H9 (cell line): Measurements from ENCODE around the gene ATP5PO. TPM values are rescaled to one million over a fixed set of nuclear protein-coding genes. Genes with fewer than 3 reads are reported as not detected.

Experiments used
- DNase-seq: peaks from one replicate; pipeline ENCODE4 v3.0.0-alpha.2; 2017
- H2AFZ ChIP-seq: one replicate; pipeline ENCODE4 v1.6.1; 2013; ENCODE audit warnings: mild to moderate bottlenecking, low read length, control low read depth, moderate library complexity
- H2AK5ac ChIP-seq: 2 replicates; pipeline ENCODE4 v1.6.1; 2013; ENCODE audit warnings: low read length, control low read depth, mixed read lengths; ENCODE audit not compliant: insufficient read length
- H2BK120ac ChIP-seq: one replicate; pipeline ENCODE4 v1.6.1; 2013; ENCODE audit warnings: low read depth, mild to moderate bottlenecking, low read length, control low read depth, inconsistent platforms; ENCODE audit not compliant: poor library complexity, severe bottlenecking
- H2BK12ac ChIP-seq: 2 replicates; pipeline ENCODE4 v1.6.1; 2013; ENCODE audit warnings: low read length, control low read depth, mixed read lengths, low read depth; ENCODE audit not compliant: insufficient read length
- H2BK15ac ChIP-seq: 2 replicates; pipeline ENCODE4 v1.6.1; 2013; ENCODE audit warnings: low read depth, low read length, control low read depth
- H2BK20ac ChIP-seq: one replicate; pipeline ENCODE4 v1.6.1; 2013; ENCODE audit warnings: low read depth, mild to moderate bottlenecking, low read length, control low read depth, inconsistent platforms; ENCODE audit not compliant: poor library complexity, severe bottlenecking
- H2BK5ac ChIP-seq: 2 replicates; pipeline ENCODE4 v1.6.1; 2013; ENCODE audit warnings: low read length, control low read depth, mixed read lengths; ENCODE audit not compliant: insufficient read length
- H3K14ac ChIP-seq: 2 replicates; pipeline ENCODE4 v1.6.1; 2013; ENCODE audit warnings: low read length, control low read depth; ENCODE audit not compliant: insufficient read depth
- H3K18ac ChIP-seq: 2 replicates; pipeline ENCODE4 v1.6.1; 2013; ENCODE audit warnings: low read depth, mild to moderate bottlenecking, mixed read lengths, low read length, control low read depth; ENCODE audit not compliant: insufficient read length
- H3K23ac ChIP-seq: 2 replicates; pipeline ENCODE4 v1.6.1; 2013; ENCODE audit warnings: low read length, control low read depth, mixed read lengths, low read depth; ENCODE audit not compliant: insufficient read length
- H3K23me2 ChIP-seq: 2 replicates; pipeline ENCODE4 v1.6.1; 2013; ENCODE audit warnings: low read depth, mild to moderate bottlenecking, mixed read lengths, low read length, control low read depth; ENCODE audit not compliant: insufficient read length, poor library complexity, severe bottlenecking
- H3K27ac ChIP-seq: 2 replicates; pipeline ENCODE4 v1.5.1; 2013; ENCODE audit warnings: low read length, control low read depth, mixed read lengths, low read depth; ENCODE audit not compliant: insufficient read length
- H3K27me3 ChIP-seq: 2 replicates; pipeline ENCODE4 v1.6.1; 2013; ENCODE audit warnings: low read length, control low read depth, inconsistent platforms; ENCODE audit not compliant: insufficient read depth
- H3K4ac ChIP-seq: 2 replicates; pipeline ENCODE4 v1.6.1; 2013; ENCODE audit warnings: low read depth, mild to moderate bottlenecking, control low read depth, inconsistent platforms, low read length, moderate library complexity
- H3K4me1 ChIP-seq: 2 replicates; pipeline ENCODE4 v1.6.1; 2013; ENCODE audit warnings: low read length, control low read depth, inconsistent platforms; ENCODE audit not compliant: insufficient read depth
- H3K4me2 ChIP-seq: 2 replicates; pipeline ENCODE4 v1.6.1; 2013; ENCODE audit warnings: low read length, control low read depth, mixed read lengths; ENCODE audit not compliant: insufficient read length, insufficient read depth
- H3K56ac ChIP-seq: 2 replicates; pipeline ENCODE4 v1.6.1; 2013; ENCODE audit warnings: low read depth, mild to moderate bottlenecking, mixed read lengths, low read length, control low read depth; ENCODE audit not compliant: insufficient read length
- H3K79me1 ChIP-seq: 2 replicates; pipeline ENCODE4 v1.6.1; 2013; ENCODE audit warnings: low read depth, mild to moderate bottlenecking, moderate library complexity, low read length, control low read depth, inconsistent platforms; ENCODE audit not compliant: insufficient read depth, poor library complexity, severe bottlenecking
- H3K79me2 ChIP-seq: 2 replicates; pipeline ENCODE4 v1.6.1; 2013; ENCODE audit warnings: low read length, control low read depth, inconsistent platforms; ENCODE audit not compliant: insufficient read depth
- H3K9ac ChIP-seq: 2 replicates; pipeline ENCODE4 v1.6.1; 2013; ENCODE audit warnings: low read length, control low read depth, mixed read lengths; ENCODE audit not compliant: insufficient read length; ENCODE audit errors: extremely low read depth
- H3K9me3 ChIP-seq: one replicate; pipeline ENCODE4 v1.6.1; 2013; ENCODE audit warnings: low read depth, low read length, inconsistent platforms; ENCODE audit not compliant: control insufficient read depth
- H3T11ph ChIP-seq: one replicate; pipeline ENCODE4 v1.6.1; 2013; ENCODE audit warnings: mild to moderate bottlenecking, low read length, control low read depth, inconsistent platforms
- H4K20me1 ChIP-seq: one replicate; pipeline ENCODE4 v1.6.1; 2013; ENCODE audit not compliant: control insufficient read depth, insufficient read length, insufficient read depth
- H4K5ac ChIP-seq: 2 replicates; pipeline ENCODE4 v1.6.1; 2013; ENCODE audit warnings: low read depth, mild to moderate bottlenecking, mixed read lengths, low read length, control low read depth; ENCODE audit not compliant: insufficient read length
- H4K8ac ChIP-seq: replicated peaks from 2 replicates; pipeline ENCODE4 v1.6.1; 2013; ENCODE audit warnings: low read length, control low read depth, mixed read lengths, low read depth; ENCODE audit not compliant: insufficient read length
- H4K91ac ChIP-seq: 2 replicates; pipeline ENCODE4 v1.6.1; 2013; ENCODE audit warnings: low read depth, mild to moderate bottlenecking, moderate library complexity, mixed read lengths, low read length, control low read depth; ENCODE audit not compliant: insufficient read length
- H3K27ac Mint-ChIP-seq, 3 experiments: 2 replicates in 2 of 3; 3 replicates in 1 of 3; pipeline ENCODE4 v1.8.0; 2020 to 2021; ENCODE audit warnings: mixed read lengths in 3 of 3, mild to moderate bottlenecking in 1 of 3, moderate library complexity in 1 of 3
- H3K27me3 Mint-ChIP-seq: 2 replicates; pipeline ENCODE4 v1.8.0; 2021; ENCODE audit warnings: low read depth, mild to moderate bottlenecking, moderate library complexity, mixed read lengths
- H3K36me3 Mint-ChIP-seq, 3 experiments: 2 replicates in 2 of 3; 3 replicates in 1 of 3; pipeline ENCODE4 v1.8.0; 2020 to 2021; ENCODE audit warnings: low read depth in 3 of 3, mixed read lengths in 3 of 3; ENCODE audit not compliant: insufficient read depth in 1 of 3
- H3K4me1 Mint-ChIP-seq, 2 experiments: 2 replicates each; pipeline ENCODE4 v1.8.0; 2020; ENCODE audit warnings: mixed read lengths in 2 of 2
- H3K4me3 Mint-ChIP-seq, 2 experiments: 2 replicates in 1 of 2; 3 replicates in 1 of 2; pipeline ENCODE4 v1.8.0; 2020 to 2021; ENCODE audit warnings: mild to moderate bottlenecking in 2 of 2, mixed read lengths in 2 of 2, moderate library complexity in 1 of 2
- H3K9me3 Mint-ChIP-seq, 2 experiments: 2 replicates in 1 of 2; 3 replicates in 1 of 2; pipeline ENCODE4 v1.8.0; 2020; ENCODE audit warnings: mild to moderate bottlenecking in 2 of 2, mixed read lengths in 2 of 2, moderate library complexity in 1 of 2
- CTCF ChIP-seq: fragments of 200-600 bp; sonication (generic); conservative IDR thresholded peaks from 3 replicates; pipeline ENCODE4 v1.8.0; 2021; ENCODE audit warnings: antibody characterized with exemption, mild to moderate bottlenecking
- WGBS: extraction: QIAGEN DNeasy Blood & Tissue Kit; methylation state at CpG from one replicate; pipeline ENCODE4 v1.1.7; 2013; ENCODE audit warnings: missing lambda C conversion rate, low lambda C conversion rate, mixed read lengths; ENCODE audit not compliant: insufficient read length; ENCODE audit errors: extremely low coverage; 5-methylcytosine and 5-hydroxymethylcytosine counted together
- total RNA-seq: library from RNA; stranded (reverse); gene quantifications from 2 replicates; pipeline ENCODE4 v1.2.1, GENCODE V29; 2021

The ATP5PO gene
- total RNA-seq, 1 experiment from 2014 or later = 275 TPM

- H2BK5ac ChIP-seq = no peak overlapping the region
- H3K9me3 ChIP-seq = no peaks in the 10 kb centered on the region
- no peak overlapping the region for H3K27ac ChIP-seq
- H3K4me2 ChIP-seq = no peak overlapping the region
- H3K56ac ChIP-seq = no peak overlapping the region
- Mint-ChIP-seq H3K4me3 (peak overlapping the region in 1 of 2 experiments; percentile 19; a peak in 1 of 5 replicates), H3K36me3 (peaks cover 4 to 23% (median 14%) of the 10 kb centered on the region in 3 experiments; a peak in 6 of 7 replicates), H3K4me1 (peaks cover 34 to 42% of the 10 kb centered on the region in 2 experiments), H3K9me3 (peaks cover 4 to 11% of the 10 kb centered on the region in 2 experiments; a peak in 4 of 5 replicates), H3K27me3 (peaks cover 2% of the 10 kb centered on the region), H3K27ac (no peak overlapping the region)
- H3K4me1 ChIP-seq = peaks cover 15% of the 10 kb centered on the region; the same call in 1 of the 2 replicates
- H2BK15ac ChIP-seq = no peak overlapping the region
- H3K79me2 ChIP-seq = no peaks in the 10 kb centered on the region
- no peak overlapping the region for H3T11ph ChIP-seq
- H3K18ac ChIP-seq = no peak overlapping the region
- no peak overlapping the region for H4K8ac ChIP-seq
- no peak overlapping the region for H3K4ac ChIP-seq
- H3K27me3 ChIP-seq = no peaks in the 10 kb centered on the region
- no peak overlapping the region for H3K14ac ChIP-seq
- H3K9ac ChIP-seq = no peak overlapping the region
- no peak overlapping the region for H2BK120ac ChIP-seq
- no peak overlapping the region for H4K91ac ChIP-seq
- H3K79me1 ChIP-seq = no peaks in the 10 kb centered on the region
- no peak for DNase-seq
- TF ChIP-seq CTCF = no peak
- H2BK12ac ChIP-seq = no peak overlapping the region
- H2AK5ac ChIP-seq = no peak overlapping the region
- H3K23ac ChIP-seq = no peak overlapping the region
- no CpG with 5 or more reads among the region's 1 CpG for WGBS
- no peaks in the 10 kb centered on the region for H3K23me2 ChIP-seq
- H2BK20ac ChIP-seq = no peak overlapping the region
- no peak overlapping the region for H4K5ac ChIP-seq
- no peak overlapping the region for H2AFZ ChIP-seq
- H4K20me1 ChIP-seq = no peaks in the 10 kb centered on the region
Observed at GRCh38 chr21:33944185-33944763, 28.7 kb upstream of the ATP5PO start.
